Mucosa of rectum (tissue), 2 donors: Measurements from ENCODE around the gene NUBPL.
"Not testable (repeated sequence)": the region's sequence is repeated elsewhere in the genome, so short reads cannot be mapped to it uniquely, and the experiment has no call there.

Experiments used
- H3K27ac ChIP-seq, 2 donors: one replicate each; pipeline ENCODE4 v1.7.0; 2013; ENCODE audit warnings: inconsistent platforms in 2 of 2, low read depth in 2 of 2, low read length in 2 of 2
- H3K27me3 ChIP-seq, 2 donors: one replicate each; pipeline ENCODE4 v1.7.0; 2013; ENCODE audit warnings: low read length in 2 of 2; ENCODE audit not compliant: control insufficient read depth in 2 of 2, insufficient read depth in 2 of 2
- H3K36me3 ChIP-seq, 2 donors: one replicate each; pipeline ENCODE4 v1.7.0; 2013; ENCODE audit warnings: low read length in 2 of 2; ENCODE audit not compliant: control insufficient read depth in 2 of 2, insufficient read depth in 2 of 2
- H3K4me1 ChIP-seq, 2 donors: one replicate each; pipeline ENCODE4 v1.7.0; 2013; ENCODE audit warnings: low read length in 2 of 2, mild to moderate bottlenecking in 1 of 2; ENCODE audit not compliant: control insufficient read depth in 2 of 2, insufficient read depth in 2 of 2
- H3K4me3 ChIP-seq, 2 donors: one replicate each; pipeline ENCODE4 v1.7.0; 2013; ENCODE audit warnings: low read length in 2 of 2
- H3K9ac ChIP-seq, 2 donors: one replicate each; pipeline ENCODE4 v1.7.0; 2013; ENCODE audit warnings: low read length in 2 of 2, low read depth in 1 of 2, mild to moderate bottlenecking in 1 of 2
- H3K9me3 ChIP-seq, 2 donors: one replicate each; pipeline ENCODE4 v1.7.0; 2013; ENCODE audit warnings: low read length in 2 of 2; ENCODE audit not compliant: control insufficient read depth in 2 of 2
- donor health status: healthy.
- donor health status: Normal muscosa, but diverticular disease.

The NUBPL gene

DNA sequence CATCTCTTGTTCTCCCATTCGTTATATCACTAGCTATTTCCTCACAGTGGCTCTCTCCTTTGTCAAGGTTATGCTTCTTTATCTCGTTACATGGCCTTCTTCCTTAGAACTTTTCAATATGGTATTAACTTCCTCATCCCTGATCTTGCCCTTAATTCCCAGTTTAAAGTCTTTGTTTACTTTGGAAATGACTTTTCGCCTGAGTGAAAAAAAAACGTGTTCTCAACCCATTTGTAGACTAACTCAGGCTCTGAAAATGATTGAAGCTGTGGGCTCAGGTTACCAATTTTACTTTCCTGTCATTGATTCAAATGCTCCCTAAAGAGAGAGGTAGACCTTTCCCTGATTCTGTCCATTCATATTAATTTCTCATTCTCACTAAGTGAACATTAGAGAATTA lies 135.2 kb downstream of the NUBPL start:
- no peaks in the 10 kb centered on the region for H3K36me3 ChIP-seq
- no peak overlapping the region for H3K27ac ChIP-seq
- no peak overlapping the region for H3K4me3 ChIP-seq
- peaks cover 0 to 4% of the 10 kb centered on the region in 2 donors for H3K4me1 ChIP-seq
- no peaks in the 10 kb centered on the region for H3K9me3 ChIP-seq
- no peaks in the 10 kb centered on the region for H3K27me3 ChIP-seq
- no peak overlapping the region for H3K9ac ChIP-seq

DNA sequence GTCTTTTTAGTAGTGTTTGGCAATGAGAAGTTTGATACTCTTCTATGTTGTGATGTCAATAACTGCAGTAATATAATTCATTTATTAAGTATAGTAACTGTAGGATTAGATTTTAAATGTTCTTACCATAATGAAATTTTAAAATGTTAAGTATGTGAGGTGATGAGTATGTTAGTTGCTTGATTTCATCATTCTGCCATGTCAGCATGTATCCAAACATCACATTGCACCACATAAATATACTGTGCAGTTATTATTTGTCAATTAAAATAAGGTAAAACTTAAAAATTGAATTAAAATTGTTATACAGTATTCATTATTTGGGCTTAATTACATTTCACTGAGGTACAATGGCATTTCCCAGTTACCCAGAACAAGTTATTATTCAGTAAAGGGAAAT lies 138.6 kb downstream of the NUBPL start:
- H3K4me1 ChIP-seq: no peaks in the 10 kb centered on the region
- H3K9ac ChIP-seq: no peak overlapping the region
- no peaks in the 10 kb centered on the region for H3K27me3 ChIP-seq
- H3K36me3 ChIP-seq: peaks cover 0 to 3% of the 10 kb centered on the region in 2 donors
- H3K9me3 ChIP-seq: no peaks in the 10 kb centered on the region
- no peak overlapping the region for H3K4me3 ChIP-seq
- H3K27ac ChIP-seq: no peak overlapping the region

DNA sequence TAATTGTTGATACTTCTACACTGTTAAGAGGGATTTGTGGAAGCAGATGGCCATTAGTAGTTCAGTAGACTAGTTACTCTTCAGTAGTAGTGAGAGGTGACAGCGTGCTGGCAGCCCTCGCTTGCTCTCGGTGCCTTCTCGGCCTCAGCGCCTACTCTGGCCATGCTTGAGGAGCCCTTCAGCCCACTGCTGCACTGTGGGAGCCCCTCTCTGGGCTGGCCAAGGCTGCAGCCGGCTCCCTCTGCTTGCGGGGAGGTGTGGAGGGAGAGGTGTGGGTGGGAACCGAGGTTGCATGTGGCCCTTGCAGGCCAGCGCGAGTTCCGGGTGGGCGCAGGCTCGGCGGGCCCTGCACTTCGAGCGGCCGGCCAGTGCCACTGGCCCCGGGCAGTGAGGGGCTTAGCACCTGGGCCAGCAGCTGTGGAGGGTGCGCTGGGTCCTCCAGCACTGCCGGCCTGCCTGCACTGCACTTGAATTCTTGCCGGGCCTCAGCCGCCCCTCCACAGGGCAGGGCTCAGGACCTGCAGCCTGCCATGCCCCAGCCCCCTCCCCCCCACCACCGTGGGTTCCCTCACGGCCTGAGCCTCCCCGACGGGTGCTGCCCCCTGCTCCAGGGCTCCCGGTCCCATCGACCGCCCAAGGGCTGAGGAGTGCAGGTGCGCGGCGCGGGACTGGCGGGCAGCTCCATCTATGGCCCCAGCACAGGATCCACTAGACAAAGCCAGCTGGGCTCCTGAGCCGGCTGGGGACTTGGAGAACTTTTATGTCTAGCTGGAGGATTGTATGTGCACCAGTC lies 139.3 kb downstream of the NUBPL start:
- H3K4me3 ChIP-seq: no peak overlapping the region
- H3K4me1 ChIP-seq: no peaks in the 10 kb centered on the region
- H3K9ac ChIP-seq: no peak overlapping the region
- no peaks in the 10 kb centered on the region for H3K27me3 ChIP-seq
- no peaks in the 10 kb centered on the region for H3K9me3 ChIP-seq
- H3K27ac ChIP-seq: no peak overlapping the region
- H3K36me3 ChIP-seq: peaks cover 0 to 5% of the 10 kb centered on the region in 2 donors

GRCh38 chr14:31702130-31702529 lies 140.9 kb downstream of the NUBPL start:
- Histone ChIP-seq H3K27me3 (no peaks in the 10 kb centered on the region), H3K27ac (no peak overlapping the region), H3K9me3 (no peaks in the 10 kb centered on the region), H3K4me3 (no peak overlapping the region), H3K4me1 (no peaks in the 10 kb centered on the region), H3K36me3 (peaks cover 0 to 5% of the 10 kb centered on the region in 2 donors), H3K9ac (no peak overlapping the region)

DNA sequence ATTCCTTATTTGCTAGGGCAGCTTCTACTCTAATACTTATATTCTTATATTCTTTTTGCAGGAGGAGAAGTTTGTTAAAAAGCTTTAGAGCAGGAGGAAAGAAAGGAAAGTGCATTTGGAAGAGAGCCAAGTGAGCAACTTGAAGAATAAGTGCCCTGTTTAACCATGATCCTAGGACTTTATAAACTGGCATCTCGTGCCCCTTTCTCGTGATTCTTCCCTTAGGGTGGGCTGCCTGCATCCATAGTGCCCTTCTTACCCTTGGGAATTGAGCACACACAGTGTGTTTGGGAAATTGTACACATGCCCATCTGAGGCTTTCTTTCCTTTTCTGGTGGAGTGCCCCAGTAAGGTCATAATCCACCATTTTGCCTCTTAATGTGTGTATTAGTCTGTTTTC lies 141.9 kb downstream of the NUBPL start:
- Histone ChIP-seq H3K27me3 (no peaks in the 10 kb centered on the region), H3K4me1 (no peaks in the 10 kb centered on the region), H3K9me3 (no peaks in the 10 kb centered on the region), H3K4me3 (no peak overlapping the region), H3K9ac (no peak overlapping the region), H3K27ac (no peak overlapping the region), H3K36me3 (peaks cover 0 to 5% of the 10 kb centered on the region in 2 donors)

DNA sequence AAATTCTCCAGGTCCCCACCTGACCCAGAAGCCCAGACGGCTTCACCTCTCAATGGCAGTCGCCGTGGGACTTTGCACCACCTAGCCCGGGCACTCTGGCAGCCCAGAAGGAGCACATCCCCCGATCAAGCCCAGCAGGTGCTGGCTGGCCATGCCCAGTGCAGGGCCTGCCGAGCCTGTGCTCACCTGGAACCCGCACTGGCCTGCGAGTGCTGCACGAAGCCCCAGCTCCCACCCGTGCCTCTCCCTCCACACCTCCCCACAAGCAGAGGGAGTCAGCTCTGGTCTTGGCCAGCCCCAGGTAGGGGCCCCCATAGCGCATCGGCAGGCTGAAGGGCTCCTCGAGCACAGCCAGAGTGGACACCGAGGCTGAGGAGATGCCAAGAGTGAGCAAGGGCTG lies 144.5 kb downstream of the NUBPL start:
- no peak overlapping the region for H3K9ac ChIP-seq
- H3K4me1 ChIP-seq: no peaks in the 10 kb centered on the region
- H3K36me3 ChIP-seq: peaks cover 0 to 5% of the 10 kb centered on the region in 2 donors
- H3K4me3 ChIP-seq: no peak overlapping the region
- no peak overlapping the region for H3K27ac ChIP-seq
- H3K9me3 ChIP-seq: no peaks in the 10 kb centered on the region
- H3K27me3 ChIP-seq: no peaks in the 10 kb centered on the region

DNA sequence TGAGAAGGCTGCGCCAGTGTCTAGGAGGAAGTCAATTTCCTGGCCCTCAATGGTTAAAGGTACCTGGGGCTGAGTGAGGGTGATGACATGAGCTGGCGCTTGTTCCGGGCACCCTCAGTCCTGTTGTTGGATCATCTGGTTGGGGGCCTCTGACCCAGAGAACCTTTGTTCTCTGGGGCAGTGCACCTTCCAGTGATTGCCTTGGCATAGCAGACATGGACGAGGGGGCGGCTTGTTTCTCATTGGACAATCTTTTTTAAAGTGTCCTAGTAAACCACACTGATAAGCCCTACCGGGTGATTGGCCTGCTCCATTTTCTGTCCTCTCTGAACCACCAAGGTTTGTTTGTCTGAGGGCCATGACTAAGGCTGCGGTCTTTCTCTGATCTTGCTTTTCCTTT lies 147.5 kb downstream of the NUBPL start:
- not testable (repeated sequence) for H3K27ac ChIP-seq, H3K9me3 ChIP-seq, H3K4me3 ChIP-seq, H3K36me3 ChIP-seq, H3K27me3 ChIP-seq, H3K9ac ChIP-seq, H3K4me1 ChIP-seq

- Histone ChIP-seq H3K4me3 (no peak overlapping the region), H3K27me3 (no peaks in the 10 kb centered on the region), H3K4me1 (no peaks in the 10 kb centered on the region), H3K9me3 (no peaks in the 10 kb centered on the region), H3K9ac (no peak overlapping the region), H3K36me3 (no peaks in the 10 kb centered on the region), H3K27ac (no peak overlapping the region)
These were observed 151.3 kb downstream of the NUBPL start for GRCh38 chr14:31712244-31713127.

DNA sequence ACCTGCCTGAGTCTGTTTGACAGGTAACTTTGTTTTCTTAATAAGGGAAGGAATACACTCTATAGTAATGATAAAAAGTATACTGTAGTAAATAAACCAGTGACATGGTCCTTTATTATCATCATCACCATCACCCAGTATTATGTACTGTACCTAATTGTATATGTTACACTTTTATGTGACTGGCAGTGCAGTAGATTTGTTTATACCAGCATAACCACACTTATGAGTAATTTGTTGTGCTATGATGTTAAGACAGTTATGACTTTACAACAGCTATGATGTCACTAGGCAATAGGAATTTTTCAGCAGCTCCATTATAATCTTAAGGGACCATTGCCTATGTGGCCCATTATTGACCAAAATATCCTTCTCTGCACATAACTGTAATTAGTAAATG lies 155.0 kb downstream of the NUBPL start:
- Histone ChIP-seq H3K9ac (no peak overlapping the region), H3K27ac (no peak overlapping the region), H3K9me3 (no peaks in the 10 kb centered on the region), H3K27me3 (no peaks in the 10 kb centered on the region), H3K4me3 (no peak overlapping the region), H3K36me3 (no peaks in the 10 kb centered on the region), H3K4me1 (no peaks in the 10 kb centered on the region)

- no peaks in the 10 kb centered on the region for H3K36me3 ChIP-seq
- H3K4me3 ChIP-seq: no peak overlapping the region
- H3K9ac ChIP-seq: no peak overlapping the region
- H3K27me3 ChIP-seq: no peaks in the 10 kb centered on the region
- no peak overlapping the region for H3K27ac ChIP-seq
- H3K4me1 ChIP-seq: no peaks in the 10 kb centered on the region
- no peaks in the 10 kb centered on the region for H3K9me3 ChIP-seq
These were observed 156.3 kb downstream of the NUBPL start for GRCh38 chr14:31717294-31718085.
